ENCODE results near the gene EFHC1.

The EFHC1 gene

GRCh38 chr6:52535711-52536423, 115.7 kb downstream of the EFHC1 start:
- in situ Hi-C loops (cut with MboI; ENCODE audit: low sequenced_read_pairs) = no loop called here

- in situ Hi-C loops (cut with MboI; ENCODE audit: low sequenced_read_pairs) = no loop called here
Measured at GRCh38 chr6:52536424-52536916, 116.3 kb downstream of the EFHC1 start.

GRCh38 chr6:52537001-52537753, 117.0 kb downstream of the EFHC1 start:
- in situ Hi-C loops (cut with MboI; ENCODE audit: low sequenced_read_pairs) = no loop called here

- in situ Hi-C loops (cut with MboI; ENCODE audit: low sequenced_read_pairs) = no loop called here
Measured at GRCh38 chr6:52538252-52538900, 118.2 kb downstream of the EFHC1 start.

- in situ Hi-C loops (cut with MboI; ENCODE audit: low sequenced_read_pairs) = no loop called here
Measured at GRCh38 chr6:52538901-52539354, 118.8 kb downstream of the EFHC1 start.

GRCh38 chr6:52539607-52540006, 119.5 kb downstream of the EFHC1 start:
- in situ Hi-C loops (cut with MboI; ENCODE audit: low sequenced_read_pairs) = no loop called here

- in situ Hi-C loops (cut with MboI; ENCODE audit: low sequenced_read_pairs) = no loop called here
Measured at GRCh38 chr6:52540286-52540902, 120.3 kb downstream of the EFHC1 start.

- in situ Hi-C loops (cut with MboI; ENCODE audit: low sequenced_read_pairs) = no loop called here
Measured at GRCh38 chr6:52541135-52541534, 121.0 kb downstream of the EFHC1 start.

GRCh38 chr6:52543262-52543661, 123.1 kb downstream of the EFHC1 start:
- in situ Hi-C loops (cut with MboI; ENCODE audit: low sequenced_read_pairs) = no loop called here

- in situ Hi-C loops (cut with MboI; ENCODE audit: low sequenced_read_pairs) = no loop called here
Measured at GRCh38 chr6:52543729-52544601, 123.8 kb downstream of the EFHC1 start.

GRCh38 chr6:52544602-52545405, 124.7 kb downstream of the EFHC1 start:
- in situ Hi-C loops (cut with MboI; ENCODE audit: low sequenced_read_pairs) = no loop called here

- in situ Hi-C loops (cut with MboI; ENCODE audit: low sequenced_read_pairs) = no loop called here
Measured at GRCh38 chr6:52545406-52546119, 125.4 kb downstream of the EFHC1 start.

- in situ Hi-C loops (cut with MboI; ENCODE audit: low sequenced_read_pairs) = no loop called here
Measured at GRCh38 chr6:52546192-52546591, 126.0 kb downstream of the EFHC1 start.

GRCh38 chr6:52546678-52547077, 126.5 kb downstream of the EFHC1 start:
- in situ Hi-C loops (cut with MboI; ENCODE audit: low sequenced_read_pairs) = no loop called here

- in situ Hi-C loops (cut with MboI; ENCODE audit: low sequenced_read_pairs) = no loop called here
Measured at GRCh38 chr6:52547647-52548352, 127.7 kb downstream of the EFHC1 start.

- in situ Hi-C loops (cut with MboI; ENCODE audit: low sequenced_read_pairs) = no loop called here
Measured at GRCh38 chr6:52548353-52548713, 128.2 kb downstream of the EFHC1 start.

- in situ Hi-C loops (cut with MboI; ENCODE audit: low sequenced_read_pairs) = no loop called here
Measured at GRCh38 chr6:52548999-52549398, 128.9 kb downstream of the EFHC1 start.

- in situ Hi-C loops (cut with MboI; ENCODE audit: low sequenced_read_pairs) = no loop called here
Measured at GRCh38 chr6:52549428-52549827, 129.3 kb downstream of the EFHC1 start.

All from hTERT RPE-1 (cell line).